Right renal pelvis (tissue), 4 donors: Measurements from ENCODE around the gene UGT1A8. TPM values are rescaled to one million over a fixed set of nuclear protein-coding genes. Genes with fewer than 3 reads are reported as not detected.

Experiments
- DNase-seq, 4 donors: peaks; one replicate each; pipeline ENCODE4 v3.0.0-alpha.2; 2013; ENCODE audit warnings: low read depth in 4 of 4, low spot score in 3 of 4, missing footprints in 1 of 4
- polyA plus RNA-seq, 4 donors: library from polyadenylated mRNA; unstranded; fragments of 120-200 nt; gene quantifications; one replicate each; pipeline ENCODE4 v1.2.1, GENCODE V29; 2013; ENCODE audit not compliant: insufficient read length in 4 of 4

UGT1A8 gene
- polyA plus RNA-seq, 4 donors, result not detected

- peak in 1 of 4 donors; percentile 10 for DNase-seq
Measured at GRCh38 chr2:233814056-233814835, 196.8 kb downstream of the UGT1A8 start.

- DNase-seq, result no peak
Measured at GRCh38 chr2:233815861-233816260, 198.4 kb downstream of the UGT1A8 start.

GRCh38 chr2:233816334-233816733 lies 198.9 kb downstream of the UGT1A8 start:
- no peak for DNase-seq

GRCh38 chr2:233816771-233817170 lies 199.3 kb downstream of the UGT1A8 start:
- no peak for DNase-seq

- DNase-seq, result no peak
Measured at GRCh38 chr2:233817361-233817911, 200.0 kb downstream of the UGT1A8 start.

GRCh38 chr2:233817995-233818638 lies 200.7 kb downstream of the UGT1A8 start:
- no peak for DNase-seq

GRCh38 chr2:233818639-233819621 lies 201.5 kb downstream of the UGT1A8 start:
- no peak for DNase-seq

- no peak for DNase-seq
Measured at GRCh38 chr2:233819884-233820773, 202.7 kb downstream of the UGT1A8 start.

- DNase-seq, result no peak
Measured at GRCh38 chr2:233820774-233821105, 203.3 kb downstream of the UGT1A8 start.

- no peak for DNase-seq
Measured at GRCh38 chr2:233821196-233821595, 203.8 kb downstream of the UGT1A8 start.

GRCh38 chr2:233821709-233822100 lies 204.3 kb downstream of the UGT1A8 start:
- no peak for DNase-seq

GRCh38 chr2:233822101-233822771 lies 204.8 kb downstream of the UGT1A8 start:
- no peak for DNase-seq

Other genes with a start within 250 kb of the UGT1A8 start
- gene USP40, start 50.9 kb upstream of the UGT1A8 start, polyA plus RNA-seq, result 10 to 100 TPM; 42.0 to 57.0 (median 46.3) TPM
- under 1 TPM in 1 of 4 donors, not detected in 3; 0.03 TPM for gene UGT1A10, start 18.8 kb downstream of the UGT1A8 start, polyA plus RNA-seq
- 1 to 10 TPM; 4.1 to 8.3 (median 5.7) TPM for gene UGT1A9, start 54.3 kb downstream of the UGT1A8 start, polyA plus RNA-seq
- under 1 TPM in 2 of 4 donors, not detected in 2; 0.03 to 0.07 TPM for gene UGT1A7, start 64.3 kb downstream of the UGT1A8 start, polyA plus RNA-seq
- gene UGT1A6, start 75.3 kb downstream of the UGT1A8 start, polyA plus RNA-seq, result 1 to 10 TPM; 2.8 to 5.3 (median 3.6) TPM
- not detected for gene UGT1A5, start 95.3 kb downstream of the UGT1A8 start, polyA plus RNA-seq
- under 1 TPM in 1 of 4 donors, not detected in 3; 0.03 TPM for gene UGT1A4, start 101.1 kb downstream of the UGT1A8 start, polyA plus RNA-seq
- under 1 TPM in 1 of 4 donors, not detected in 3; 0.06 TPM for gene UGT1A3, start 111.4 kb downstream of the UGT1A8 start, polyA plus RNA-seq
- under 1 TPM; 0.08 to 0.29 (median 0.16) TPM for gene UGT1A1, start 142.6 kb downstream of the UGT1A8 start, polyA plus RNA-seq
- gene MROH2A, start 160.7 kb downstream of the UGT1A8 start, polyA plus RNA-seq, result under 1 TPM; 0.12 to 0.20 (median 0.15) TPM
- gene HJURP, start 236.9 kb downstream of the UGT1A8 start, polyA plus RNA-seq, result 10 to 100 TPM; 20.0 to 24.4 (median 23.2) TPM